K562 (cell line): ENCODE results near the gene TMEM217. TPM values are rescaled to one million over a fixed set of nuclear protein-coding genes. Genes with fewer than 3 reads are reported as not detected.

Source experiments
- ARID3B ChIP-seq: fragments of 250-450 bp; sonication (Bioruptor Pico); IDR thresholded peaks from 2 replicates; pipeline ENCODE4 v1.4.0; 2020; ENCODE audit warnings: borderline replicate concordance
- ATF4 ChIP-seq: fragments of 450-650 bp; formaldehyde crosslinking; IDR thresholded peaks from 2 replicates; pipeline ENCODE4 v1.4.0; 2022; ENCODE audit warnings: mild to moderate bottlenecking, moderate library complexity
- BHLHE40 ChIP-seq: IDR thresholded peaks from 2 replicates; pipeline ENCODE4 v1.6.1; 2011; ENCODE audit warnings: low read length, improper control_type of control experiment
- FOXK2 ChIP-seq, 2 experiments: fragments of 450-650 bp; IDR thresholded peaks in 1 of 2; conservative IDR thresholded peaks in 1 of 2; 2 replicates each; pipeline ENCODE4 v1.6.1; 2016; ENCODE audit warnings: low read depth in 2 of 2, mild to moderate bottlenecking in 1 of 2
- HNRNPLL ChIP-seq: fragments of 200-400 bp; formaldehyde crosslinking; IDR thresholded peaks from 2 replicates; pipeline ENCODE4 v1.6.1; 2017; ENCODE audit warnings: low read length, low read depth, mild to moderate bottlenecking; ENCODE audit not compliant: poor library complexity, severe bottlenecking
- IRF1 ChIP-seq: sonication (generic); formaldehyde crosslinking; IDR thresholded peaks from 2 replicates; pipeline ENCODE4 v1.8.0; 2022; ENCODE audit warnings: missing genetic modification reagents, mild to moderate bottlenecking, borderline replicate concordance
- NELFE ChIP-seq: IDR thresholded peaks from 2 replicates; pipeline ENCODE4 v1.6.1; 2011; ENCODE audit warnings: mild to moderate bottlenecking; ENCODE audit not compliant: insufficient read depth, insufficient read length
- NR1H2 ChIP-seq: sonication (generic); formaldehyde crosslinking; IDR thresholded peaks from 2 replicates; pipeline ENCODE4 v1.4.0; 2020; ENCODE audit warnings: mild to moderate bottlenecking, missing genetic modification reagents
- RNF2 ChIP-seq: sonication (generic); IDR thresholded peaks from 2 replicates; pipeline ENCODE4 v1.6.1; 2016
- SMAD4 ChIP-seq: fragments of 250-450 bp; sonication (Bioruptor Pico); conservative IDR thresholded peaks from 2 replicates; pipeline ENCODE4 v1.8.0; 2021; ENCODE audit warnings: inconsistent platforms, mild to moderate bottlenecking, moderate library complexity
- SPI1 ChIP-seq: IDR thresholded peaks from 2 replicates; pipeline ENCODE4 v1.6.1; 2011; ENCODE audit warnings: low read depth, low read length, control low read depth, borderline replicate concordance
- TCF15 ChIP-seq: fragments of 250-450 bp; sonication (Bioruptor Pico); IDR thresholded peaks from 2 replicates; pipeline ENCODE4 v1.8.0; 2022; ENCODE audit warnings: moderate library complexity, mild to moderate bottlenecking, inconsistent platforms
- ZBTB11 ChIP-seq, 3 experiments: fragments of 200-800 bp in 1 of 3; fragments of 250-450 bp in 1 of 3; fragments of 450-650 bp in 1 of 3; sonication (Bioruptor Pico) in 1 of 3; sonication (Bioruptor generic) in 1 of 3; formaldehyde crosslinking in 1 of 3; IDR thresholded peaks; 2 replicates each; pipeline versions ENCODE4 v1.6.1 to v1.8.0; 2016 to 2022; ENCODE audit warnings: mild to moderate bottlenecking in 2 of 3, missing genetic modification characterization in 2 of 3, missing compliant biosample characterization in 1 of 3, moderate library complexity in 1 of 3
- ZHX1 ChIP-seq: fragments of 150-350 bp; conservative IDR thresholded peaks from 2 replicates; pipeline ENCODE4 v1.6.1; 2014; ENCODE audit warnings: low read length
- ZNF23 ChIP-seq: fragments of 250-450 bp; sonication (Bioruptor Pico); IDR thresholded peaks from 2 replicates; pipeline ENCODE4 v1.4.0; 2020; ENCODE audit warnings: mild to moderate bottlenecking
- ZNF764 ChIP-seq: fragments of 250-450 bp; sonication (Bioruptor Pico); IDR thresholded peaks from 2 replicates; pipeline ENCODE4 v1.4.0; 2020; ENCODE audit warnings: low read depth, mild to moderate bottlenecking, moderate library complexity
- polyA plus RNA-seq, 8 experiments: library from polyadenylated mRNA; depleted of rRNA in 4 of 8; stranded (reverse) in 5 of 8; unstranded in 3 of 8; fragments of >200 nt; fragmentation: Nextera tagmentation in 2 of 8; fragmentation: Illumina TruSeq in 1 of 8; extraction: Ambion mirVana in 2 of 8; extraction: Trizol in 1 of 8; gene quantifications; 2 replicates each; pipeline versions ENCODE4 v1.2.1 to v1.2.3, GENCODE V29; 2011 to 2014; ENCODE audit warnings: inconsistent platforms in 1 of 8, missing spikeins in 1 of 8
- total RNA-seq, 7 experiments: library from RNA; depleted of rRNA in 6 of 7; stranded (reverse); fragments of >200 nt in 6 of 7; fragmentation: Illumina TruSeq in 2 of 7; extraction: Trizol in 2 of 7; gene quantifications; 2 replicates each; pipeline versions ENCODE4 v1.2.1 to v1.2.3, GENCODE V29; 2011 to 2021; ENCODE audit warnings: low replicate concordance in 1 of 7

The TMEM217 gene
- total and polyA plus RNA-seq, 9 of the 15 experiments (the other 6 are each of a cell fraction or from before 2014, with no cell fraction given), result 1.3 to 8.0 (median 1.9) TPM

GRCh38 chr6:37207903-37208456 lies 50.0 kb downstream of the TMEM217 start (continued):
- peak; percentile 59 for TF ChIP-seq ATF4 (CRISPR knock-in tag)
- peak; percentile 27; the same call in 1 of the 2 replicates for TF ChIP-seq ARID3B (CRISPR knock-in tag)
- no peak for TF ChIP-seq HNRNPLL
- peak; percentile 43 for TF ChIP-seq BHLHE40
- 0 out of 2 replicates have a peak, but pooled peaks have one; percentile 61 for TF ChIP-seq ZHX1
- peak; percentile 30; the same call in 1 of the 2 replicates for TF ChIP-seq SPI1
- no peak for TF ChIP-seq IRF1 (CRISPR knock-in tag)
- TF ChIP-seq ZBTB11 (CRISPR knock-in tag; IDR thresholded peaks at IDR 0.05), result 0 out of 6 replicates have a peak, but pooled peaks of 1 of the 3 experiments have one; percentile 13
- TF ChIP-seq ZNF23, result no peak
- peak; percentile 95 for TF ChIP-seq SMAD4 (CRISPR knock-in tag)
- no peak for TF ChIP-seq ZNF764
- TF ChIP-seq FOXK2 (conservative IDR thresholded peaks at IDR 0.05 in 1 of 2, IDR thresholded peaks at IDR 0.05 in 1 of 2; ENCODE audit: low read depth in 2 of 2), result peak in 1 of 2 experiments; percentile 3; a peak in 1 of 4 replicates
- TF ChIP-seq NR1H2 (CRISPR knock-in tag), result no peak; the same call in 1 of the 2 replicates
- TF ChIP-seq NELFE, result no peak
- peak; percentile 41; the same call in 1 of the 2 replicates for TF ChIP-seq TCF15
- peak; percentile 42; the same call in 1 of the 2 replicates for TF ChIP-seq RNF2
